Common myeloid progenitor, CD34-positive (primary cell): ENCODE data around the gene MCC.

Experiments
- CTCF ChIA-PET: fragments of 350-600 bp; sonication (Branson Sonifier 250); formaldehyde crosslinking; loops from one replicate; lab custom pipeline; 2021; ENCODE audit warnings: antibody characterized with exemption; lab: Charles Lee
- POLR2A ChIA-PET: fragments of 350-600 bp; sonication (Branson Sonifier 250); formaldehyde crosslinking; loops from one replicate; lab custom pipeline; 2021; ENCODE audit warnings: antibody characterized with exemption; lab: Charles Lee
- DNase-seq, 3 donors: peaks; one replicate each; pipeline versions ENCODE4 v3.0.0 to v3.0.0-alpha.2; 2013
- H3K27ac ChIP-seq, 2 experiments: 1 replicate in 1 of 2; 2 replicates in 1 of 2; pipeline ENCODE4 v1.7.0; 2013; ENCODE audit warnings: inconsistent platforms in 2 of 2, low read length in 2 of 2, mild to moderate bottlenecking in 2 of 2, low read depth in 1 of 2, moderate library complexity in 1 of 2; ENCODE audit not compliant: severe bottlenecking in 2 of 2, insufficient read depth in 1 of 2, poor library complexity in 1 of 2
- H3K27me3 ChIP-seq, 5 experiments: replicated peaks in 2 of 5; 1 replicate in 3 of 5; 2 replicates in 2 of 5; pipeline versions ENCODE4 v1.6.1 to v1.7.0; 2013; ENCODE audit warnings: low read length in 4 of 5, mild to moderate bottlenecking in 2 of 5, moderate library complexity in 2 of 5, inconsistent platforms in 1 of 5; ENCODE audit not compliant: insufficient read depth in 5 of 5, control insufficient read depth in 4 of 5
- H3K36me3 ChIP-seq, 4 experiments: 1 replicate in 2 of 4; 2 replicates in 2 of 4; pipeline versions ENCODE4 v1.6.1 to v1.7.0; 2013; ENCODE audit warnings: low read length in 3 of 4, control low read depth in 1 of 4, mild to moderate bottlenecking in 1 of 4; ENCODE audit not compliant: control insufficient read depth in 4 of 4, insufficient read depth in 4 of 4
- H3K4me1 ChIP-seq, 4 experiments: 1 replicate in 3 of 4; 2 replicates in 1 of 4; pipeline versions ENCODE4 v1.6.1 to v1.7.1; 2013; ENCODE audit warnings: low read length in 3 of 4, mild to moderate bottlenecking in 3 of 4, control low read depth in 1 of 4, inconsistent platforms in 1 of 4, moderate library complexity in 1 of 4; ENCODE audit not compliant: control insufficient read depth in 4 of 4, insufficient read depth in 4 of 4; ENCODE audit errors: control extremely low read depth in 1 of 4
- H3K4me3 ChIP-seq, 7 experiments: 1 replicate in 4 of 7; 2 replicates in 3 of 7; pipeline versions ENCODE4 v1.5.1 to v1.7.0; 2013; ENCODE audit warnings: mild to moderate bottlenecking in 7 of 7, low read length in 6 of 7, moderate library complexity in 6 of 7, inconsistent platforms in 2 of 7, low read depth in 2 of 7, control low read depth in 1 of 7; ENCODE audit not compliant: insufficient read depth in 4 of 7, control insufficient read depth in 1 of 7; ENCODE audit errors: extremely low read depth in 1 of 7
- H3K9me3 ChIP-seq, 5 experiments: 1 replicate in 4 of 5; 2 replicates in 1 of 5; pipeline versions ENCODE4 v1.6.1 to v1.7.1; 2013; ENCODE audit warnings: low read length in 4 of 5, mild to moderate bottlenecking in 2 of 5, inconsistent platforms in 1 of 5, low read depth in 1 of 5, moderate library complexity in 1 of 5; ENCODE audit not compliant: control insufficient read depth in 4 of 5, insufficient read depth in 2 of 5; ENCODE audit errors: control extremely low read depth in 1 of 5
- WGBS: methylation state at CpG from one replicate; pipeline ENCODE4 v1.1.5; 2013; ENCODE audit not compliant: insufficient coverage; 5-methylcytosine and 5-hydroxymethylcytosine counted together

The MCC gene

GRCh38 chr5:113064806-113065205 lies 423.4 kb downstream of the MCC start:
- Histone ChIP-seq H3K36me3 (no peaks in the 10 kb centered on the region), H3K4me1 (peaks cover 0 to 10% (median 0%) of the 10 kb centered on the region in 4 experiments), H3K4me3 (no peak overlapping the region), H3K9me3 (no peaks in the 10 kb centered on the region), H3K27me3 (peaks cover 0 to 5% (median 0%) of the 10 kb centered on the region in 5 experiments), H3K27ac (no peak overlapping the region)
- POLR2A ChIA-PET, result no interaction called here
- CTCF ChIA-PET, result interaction anchor here (1.1 kb wide), 1 partner anchor 12 kb away, joined by 3 read pairs; no protein-coding TSS in a partner anchor
- no peak for DNase-seq
- no CpG with 5 or more reads among the region's 1 CpG for WGBS

GRCh38 chr5:113063927-113064326 lies 424.3 kb downstream of the MCC start:
- peaks cover 0 to 5% (median 0%) of the 10 kb centered on the region in 5 experiments for H3K27me3 ChIP-seq
- H3K9me3 ChIP-seq, result no peaks in the 10 kb centered on the region
- no peak overlapping the region for H3K4me3 ChIP-seq
- H3K27ac ChIP-seq, result no peak overlapping the region
- ChIA-PET POLR2A (interaction anchor here (0.7 kb wide), 1 partner anchor 1318 kb away, joined by 3 read pairs; no protein-coding TSS in a partner anchor), CTCF (interaction anchor here (1.1 kb wide), 1 partner anchor 11 kb away, joined by 3 read pairs; no protein-coding TSS in a partner anchor)
- peaks cover 0 to 18% (median under 1%) of the 10 kb centered on the region in 4 experiments for H3K4me1 ChIP-seq
- WGBS, result 94% methylated on average over 11 of the region's 12 CpGs
- H3K36me3 ChIP-seq, result no peaks in the 10 kb centered on the region
- DNase-seq, result no peak

GRCh38 chr5:113062869-113063508 lies 425.3 kb downstream of the MCC start:
- Histone ChIP-seq H3K27me3 (peaks cover 0 to 5% (median 0%) of the 10 kb centered on the region in 5 experiments), H3K4me1 (peaks cover 0 to 24% (median under 1%) of the 10 kb centered on the region in 4 experiments), H3K9me3 (no peaks in the 10 kb centered on the region), H3K27ac (no peak overlapping the region), H3K36me3 (no peaks in the 10 kb centered on the region), H3K4me3 (no peak overlapping the region)
- DNase-seq, result no peak
- ChIA-PET CTCF (no interaction called here), POLR2A (interaction anchor here (0.7 kb wide), 1 partner anchor 1319 kb away, joined by 3 read pairs; no protein-coding TSS in a partner anchor)
- 100% methylated on average over 1 of the region's 6 CpGs for WGBS

- 100% methylated on average over 4 of the region's 5 CpGs for WGBS
- Histone ChIP-seq H3K27me3 (peaks cover 0 to 5% (median 0%) of the 10 kb centered on the region in 5 experiments), H3K36me3 (no peaks in the 10 kb centered on the region), H3K9me3 (no peaks in the 10 kb centered on the region), H3K4me3 (no peak overlapping the region), H3K4me1 (peaks cover 0 to 28% (median under 1%) of the 10 kb centered on the region in 4 experiments), H3K27ac (no peak overlapping the region)
- no peak for DNase-seq
- POLR2A ChIA-PET, result no interaction called here
- CTCF ChIA-PET, result no interaction called here
Observed at GRCh38 chr5:113061846-113062780, 426.1 kb downstream of the MCC start.

- no peak overlapping the region for H3K27ac ChIP-seq
- DNase-seq, result no peak
- peaks cover 0 to 5% (median 0%) of the 10 kb centered on the region in 5 experiments for H3K27me3 ChIP-seq
- no peaks in the 10 kb centered on the region for H3K36me3 ChIP-seq
- ChIA-PET POLR2A (no interaction called here), CTCF (interaction anchor here (1.2 kb wide), 1 partner anchor 9 kb away, joined by 3 read pairs; no protein-coding TSS in a partner anchor)
- H3K9me3 ChIP-seq, result no peaks in the 10 kb centered on the region
- WGBS, result 100% methylated on average over 4 of the region's 4 CpGs
- no peak overlapping the region for H3K4me3 ChIP-seq
- peaks cover 0 to 32% (median under 1%) of the 10 kb centered on the region in 4 experiments for H3K4me1 ChIP-seq
Observed at GRCh38 chr5:113060408-113061025, 427.7 kb downstream of the MCC start.

- Histone ChIP-seq H3K27me3 (peaks cover 0 to 5% (median 0%) of the 10 kb centered on the region in 5 experiments), H3K4me3 (no peak overlapping the region), H3K27ac (no peak overlapping the region), H3K9me3 (no peaks in the 10 kb centered on the region), H3K36me3 (no peaks in the 10 kb centered on the region), H3K4me1 (peaks cover 0 to 32% (median under 1%) of the 10 kb centered on the region in 4 experiments)
- ChIA-PET CTCF (interaction anchor here (1.2 to 1.3 kb wide), 2 partner anchors 10 kb away, joined by 3 to 4 read pairs; no protein-coding TSS in a partner anchor), POLR2A (no interaction called here)
- WGBS, result 90% methylated on average over 12 of the region's 19 CpGs
- DNase-seq, result no peak
Observed at GRCh38 chr5:113059232-113060040, 428.8 kb downstream of the MCC start.
